Omental fat pad (tissue), 4 donors: ENCODE results near the gene KRTAP5-8. TPM values are rescaled to one million over a fixed set of nuclear protein-coding genes. Genes with fewer than 3 reads are reported as not detected.
"Not testable (repeated sequence)": the region's sequence is repeated elsewhere in the genome, so short reads cannot be mapped to it uniquely, and the experiment has no call there.

Source experiments
- ATAC-seq: fragments of 150-250 bp; one replicate; pipeline ENCODE4 v1.9.1; 2016; ENCODE audit warnings: mild to moderate bottlenecking, moderate library complexity; ENCODE audit not compliant: low FRiP score
- DNase-seq: peaks from one replicate; pipeline ENCODE4 v3.0.0-alpha.2; 2019; ENCODE audit warnings: low spot score
- CTCF ChIP-seq, 3 donors: fragments of 450-650 bp; IDR thresholded peaks; one replicate each; pipeline ENCODE4 v1.5.1; 2016 to 2017; ENCODE audit warnings: antibody characterized with exemption in 3 of 3, mild to moderate bottlenecking in 3 of 3, moderate library complexity in 2 of 3
- total RNA-seq, 4 donors: library from RNA; depleted of rRNA; stranded (reverse); fragments of >200 nt; gene quantifications; one replicate each; pipeline ENCODE4 v1.1.0, GENCODE V29; 2016

KRTAP5-8 gene
- total RNA-seq, 4 donors from 2014 or later: not detected

- ATAC-seq: no peak
- TF ChIP-seq CTCF (IDR thresholded peaks at IDR 0.05): no peak
- DNase-seq: no peak
Observed at GRCh38 chr11:71557257-71557656, 19.4 kb downstream of the KRTAP5-8 start.

- no peak for ATAC-seq
Observed at GRCh38 chr11:71558996-71559395, 21.2 kb downstream of the KRTAP5-8 start.

GRCh38 chr11:71562120-71562519 is 24.3 kb downstream of the KRTAP5-8 start:
- no peak for ATAC-seq
- no peak for TF ChIP-seq CTCF (IDR thresholded peaks at IDR 0.05)
- no peak for DNase-seq

More at GRCh38 chr11:71558996-71559395, 21.2 kb downstream of the KRTAP5-8 start:
- DNase-seq: no peak
- TF ChIP-seq CTCF (IDR thresholded peaks at IDR 0.05): no peak

GRCh38 chr11:71563406-71563805 is 25.6 kb downstream of the KRTAP5-8 start:
- ATAC-seq: no peak
- DNase-seq: no peak
- no peak for TF ChIP-seq CTCF (IDR thresholded peaks at IDR 0.05)

- no peak for DNase-seq
- no peak for ATAC-seq
- TF ChIP-seq CTCF (IDR thresholded peaks at IDR 0.05): no peak
Observed at GRCh38 chr11:71564430-71564829, 26.6 kb downstream of the KRTAP5-8 start.

GRCh38 chr11:71565263-71565662 is 27.4 kb downstream of the KRTAP5-8 start, which contains the start of gene KRTAP5-10:
Gene KRTAP5-10 (plus strand): TSS chr11:71565563. CDS start chr11:71565588, 25 bp downstream.
- DNase-seq (no peak), ATAC-seq (no peak)
- TF ChIP-seq CTCF (IDR thresholded peaks at IDR 0.05): no peak

- ATAC-seq: no peak
- TF ChIP-seq CTCF (IDR thresholded peaks at IDR 0.05): no peak
- DNase-seq: no peak
Observed at GRCh38 chr11:71566081-71566620, 28.3 kb downstream of the KRTAP5-8 start.

GRCh38 chr11:71566626-71567599 is 29.1 kb downstream of the KRTAP5-8 start:
- ATAC-seq, DNase-seq: not testable (repeated sequence)

- not testable (repeated sequence) for DNase-seq, ATAC-seq
Observed at GRCh38 chr11:71567633-71568032, 29.8 kb downstream of the KRTAP5-8 start.
